ENCODE results near the gene DBNL. TPM values are rescaled to one million over a fixed set of nuclear protein-coding genes. Genes with fewer than 3 reads are reported as not detected.
"Not testable (repeated sequence)": the region's sequence is repeated elsewhere in the genome, so short reads cannot be mapped to it uniquely, and the experiment has no call there.

DBNL gene
- total RNA-seq, 1 donor from 2014 or later, result 85.0 TPM

DNA sequence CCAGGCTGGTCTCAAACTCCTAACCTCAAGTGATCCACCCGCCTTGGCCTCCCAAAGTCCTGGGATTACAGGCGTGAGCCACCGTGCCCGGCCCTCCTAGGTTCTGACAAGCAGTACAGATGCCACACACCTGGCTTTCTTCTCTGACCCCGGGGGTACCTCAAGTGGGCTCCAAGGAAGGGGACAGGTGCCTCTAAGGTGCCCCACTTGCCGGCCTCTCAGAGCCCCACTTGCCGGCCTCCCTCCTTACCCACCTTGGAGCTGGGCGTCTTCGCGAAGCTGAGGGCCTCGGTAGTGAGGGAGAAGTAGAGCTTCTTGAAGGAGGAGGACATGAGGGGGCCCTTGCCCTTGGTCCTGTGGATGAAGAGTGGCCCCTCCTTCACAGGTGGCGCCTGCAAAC is 5.9 kb upstream of the DBNL start:
- H3K36me3 ChIP-seq (ENCODE audit: insufficient read depth, low read length); H3K4me1 ChIP-seq (ENCODE audit: insufficient read depth, low read length); H3K27me3 Mint-ChIP-seq (ENCODE audit: low read depth, unreplicated experiment); H3K9ac ChIP-seq (ENCODE audit: low read length); H3K27ac ChIP-seq (ENCODE audit: low read depth, low read length); H3K4me3 ChIP-seq (ENCODE audit: insufficient read depth, low read depth, low read length); H3K36me3 Mint-ChIP-seq (ENCODE audit: low read depth, unreplicated experiment); H3K9me3 ChIP-seq (ENCODE audit: insufficient read depth, low read depth, low read length); H3K27ac Mint-ChIP-seq (ENCODE audit: unreplicated experiment); H3K4me1 Mint-ChIP-seq (ENCODE audit: low read depth, unreplicated experiment); H3K79me2 ChIP-seq (ENCODE audit: insufficient read depth, low read length); H3K9me3 Mint-ChIP-seq (ENCODE audit: unreplicated experiment); FAIRE-seq; H2AFZ ChIP-seq (ENCODE audit: low read depth, low read length); H3K4me3 Mint-ChIP-seq (ENCODE audit: unreplicated experiment); H3K27me3 ChIP-seq (ENCODE audit: insufficient read depth, low read length); H3K4me2 ChIP-seq (ENCODE audit: low read length); DNase-seq (ENCODE audit: low read depth); H4K20me1 ChIP-seq (ENCODE audit: insufficient read depth, low read length): not testable (repeated sequence)

DNA sequence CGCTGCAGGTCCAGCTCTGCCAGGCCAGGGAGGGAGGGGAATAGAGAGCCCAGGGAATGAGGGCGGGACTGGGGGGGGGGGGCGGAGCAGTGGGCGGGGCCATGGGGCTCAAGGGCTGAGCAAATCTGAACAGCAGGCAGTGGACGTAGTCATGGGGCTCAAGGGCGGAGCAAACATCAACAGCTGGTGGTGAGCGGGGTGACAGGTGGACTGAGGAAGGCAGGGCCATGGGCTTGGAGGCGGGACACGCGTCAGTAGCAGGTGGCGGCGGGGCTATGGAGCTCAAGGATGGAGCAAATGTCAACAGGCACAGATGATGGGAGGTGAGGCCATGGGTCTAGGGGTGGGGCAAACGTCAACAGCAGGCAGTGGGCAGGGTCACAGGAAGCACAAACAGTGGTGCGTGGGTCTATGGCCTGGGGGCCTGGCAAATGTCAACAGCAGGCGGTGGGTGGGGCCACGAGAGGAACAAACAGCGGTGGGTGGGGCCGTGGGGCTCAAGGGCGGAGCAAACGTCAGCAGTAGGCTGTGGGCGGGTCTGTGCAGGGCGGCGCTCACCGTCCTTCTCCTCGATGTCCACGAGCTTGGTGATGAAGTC is 5.4 kb upstream of the DBNL start:
- H3K36me3 Mint-ChIP-seq (ENCODE audit: low read depth, unreplicated experiment); H3K27me3 Mint-ChIP-seq (ENCODE audit: low read depth, unreplicated experiment); H3K4me1 ChIP-seq (ENCODE audit: insufficient read depth, low read length); H3K9ac ChIP-seq (ENCODE audit: low read length); H3K27ac Mint-ChIP-seq (ENCODE audit: unreplicated experiment); H3K27ac ChIP-seq (ENCODE audit: low read depth, low read length); H4K20me1 ChIP-seq (ENCODE audit: insufficient read depth, low read length); H3K4me1 Mint-ChIP-seq (ENCODE audit: low read depth, unreplicated experiment); H3K79me2 ChIP-seq (ENCODE audit: insufficient read depth, low read length); H3K9me3 Mint-ChIP-seq (ENCODE audit: unreplicated experiment); H3K4me3 ChIP-seq (ENCODE audit: insufficient read depth, low read depth, low read length); H3K9me3 ChIP-seq (ENCODE audit: insufficient read depth, low read depth, low read length); H3K27me3 ChIP-seq (ENCODE audit: insufficient read depth, low read length); FAIRE-seq; DNase-seq (ENCODE audit: low read depth); H3K36me3 ChIP-seq (ENCODE audit: insufficient read depth, low read length): not testable (repeated sequence)
- H3K4me3 Mint-ChIP-seq (ENCODE audit: unreplicated experiment), result peak overlapping the region; percentile 72
- H3K4me2 ChIP-seq (ENCODE audit: low read length), result peak overlapping the region; percentile 68
- H2AFZ ChIP-seq (ENCODE audit: low read depth, low read length), result peak overlapping the region; percentile 34

DNA sequence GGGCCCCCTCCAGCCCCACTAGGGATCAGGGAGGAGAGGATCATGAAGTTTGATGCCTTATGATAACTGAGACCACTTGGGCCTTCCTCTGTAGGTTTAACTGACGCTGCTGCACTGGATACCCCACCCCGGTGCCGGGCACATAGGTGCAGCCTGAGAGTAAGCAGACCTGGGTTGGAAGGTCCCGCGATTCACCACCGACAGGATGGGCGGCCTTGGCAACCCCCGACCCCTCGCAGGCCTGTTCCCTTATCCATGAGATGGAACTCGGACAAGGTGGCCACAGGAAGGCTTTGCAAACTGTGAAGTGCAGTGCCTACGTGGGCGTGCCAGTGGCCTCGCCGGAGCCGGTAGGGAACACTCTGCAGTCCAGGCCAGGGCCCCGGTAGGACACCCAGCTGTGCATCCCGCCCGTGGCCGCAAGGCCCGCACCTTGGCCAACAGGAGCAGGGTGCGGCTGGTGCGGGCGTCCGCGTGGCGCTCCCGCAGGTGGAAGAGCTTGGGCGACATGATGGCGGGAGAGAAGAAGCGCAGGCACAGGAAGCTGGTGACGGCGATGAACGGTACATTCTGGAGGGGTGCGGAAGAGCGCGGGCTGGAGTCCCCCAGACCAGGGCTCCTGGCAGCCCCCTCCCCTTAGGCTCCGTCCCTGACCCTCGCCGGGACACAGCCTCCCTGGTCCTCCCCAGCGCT is 4.6 kb upstream of the DBNL start:
- H3K27ac ChIP-seq (ENCODE audit: low read depth, low read length); H2AFZ ChIP-seq (ENCODE audit: low read depth, low read length); H3K4me3 Mint-ChIP-seq (ENCODE audit: unreplicated experiment); H3K9me3 Mint-ChIP-seq (ENCODE audit: unreplicated experiment); H3K4me3 ChIP-seq (ENCODE audit: insufficient read depth, low read depth, low read length); FAIRE-seq; H3K36me3 Mint-ChIP-seq (ENCODE audit: low read depth, unreplicated experiment); H3K4me1 Mint-ChIP-seq (ENCODE audit: low read depth, unreplicated experiment); H3K27me3 Mint-ChIP-seq (ENCODE audit: low read depth, unreplicated experiment); H3K9ac ChIP-seq (ENCODE audit: low read length); H3K4me1 ChIP-seq (ENCODE audit: insufficient read depth, low read length); H3K27ac Mint-ChIP-seq (ENCODE audit: unreplicated experiment); H3K27me3 ChIP-seq (ENCODE audit: insufficient read depth, low read length); H3K36me3 ChIP-seq (ENCODE audit: insufficient read depth, low read length); H4K20me1 ChIP-seq (ENCODE audit: insufficient read depth, low read length); DNase-seq (ENCODE audit: low read depth); H3K9me3 ChIP-seq (ENCODE audit: insufficient read depth, low read depth, low read length); H3K79me2 ChIP-seq (ENCODE audit: insufficient read depth, low read length): not testable (repeated sequence)
- H3K4me2 ChIP-seq (ENCODE audit: low read length), result peak overlapping the region; percentile 65

DNA sequence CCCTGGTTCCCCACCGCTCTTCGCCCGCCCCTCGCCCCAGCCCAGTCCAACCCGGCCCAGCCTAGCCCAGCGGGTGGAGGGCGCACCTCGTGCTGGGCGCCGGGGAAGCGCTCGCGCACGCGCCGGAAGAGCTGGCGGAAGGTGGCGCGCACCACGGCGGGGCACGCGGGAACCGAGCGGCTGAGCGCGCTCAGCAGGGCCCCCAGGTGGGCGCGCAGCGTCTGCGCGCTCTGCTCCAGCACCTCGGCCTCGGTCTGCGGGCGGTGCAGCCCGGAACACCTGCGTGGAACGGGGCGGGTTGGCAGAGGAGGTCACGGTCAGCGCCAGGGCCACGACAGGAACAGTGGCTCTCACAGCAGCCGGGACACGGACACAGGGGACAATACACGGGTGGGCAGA is 4.0 kb upstream of the DBNL start:
- not testable (repeated sequence) for H3K9me3 ChIP-seq (ENCODE audit: insufficient read depth, low read depth, low read length); H3K4me1 Mint-ChIP-seq (ENCODE audit: low read depth, unreplicated experiment); H3K27me3 ChIP-seq (ENCODE audit: insufficient read depth, low read length); FAIRE-seq; H3K27ac ChIP-seq (ENCODE audit: low read depth, low read length); H3K4me3 ChIP-seq (ENCODE audit: insufficient read depth, low read depth, low read length); H3K4me1 ChIP-seq (ENCODE audit: insufficient read depth, low read length); H3K9me3 Mint-ChIP-seq (ENCODE audit: unreplicated experiment); H3K36me3 Mint-ChIP-seq (ENCODE audit: low read depth, unreplicated experiment); H3K27me3 Mint-ChIP-seq (ENCODE audit: low read depth, unreplicated experiment); DNase-seq (ENCODE audit: low read depth); H3K36me3 ChIP-seq (ENCODE audit: insufficient read depth, low read length); H4K20me1 ChIP-seq (ENCODE audit: insufficient read depth, low read length); H3K27ac Mint-ChIP-seq (ENCODE audit: unreplicated experiment); H3K9ac ChIP-seq (ENCODE audit: low read length); H3K4me3 Mint-ChIP-seq (ENCODE audit: unreplicated experiment)
- Histone ChIP-seq H2AFZ (ENCODE audit: low read depth, low read length) (peak overlapping the region; percentile 60), H3K79me2 (ENCODE audit: insufficient read depth, low read length) (peaks cover 11% of the 10 kb centered on the region), H3K4me2 (ENCODE audit: low read length) (peak overlapping the region; percentile 65)
- TF ChIP-seq EZH2 (IDR thresholded peaks at IDR 0.05; ENCODE audit: insufficient read depth, low read length), result peak; percentile 18

Measured in astrocyte (in vitro differentiated cells and primary cell).